ENCODE data around the gene COPA.

Gene COPA

DNA sequence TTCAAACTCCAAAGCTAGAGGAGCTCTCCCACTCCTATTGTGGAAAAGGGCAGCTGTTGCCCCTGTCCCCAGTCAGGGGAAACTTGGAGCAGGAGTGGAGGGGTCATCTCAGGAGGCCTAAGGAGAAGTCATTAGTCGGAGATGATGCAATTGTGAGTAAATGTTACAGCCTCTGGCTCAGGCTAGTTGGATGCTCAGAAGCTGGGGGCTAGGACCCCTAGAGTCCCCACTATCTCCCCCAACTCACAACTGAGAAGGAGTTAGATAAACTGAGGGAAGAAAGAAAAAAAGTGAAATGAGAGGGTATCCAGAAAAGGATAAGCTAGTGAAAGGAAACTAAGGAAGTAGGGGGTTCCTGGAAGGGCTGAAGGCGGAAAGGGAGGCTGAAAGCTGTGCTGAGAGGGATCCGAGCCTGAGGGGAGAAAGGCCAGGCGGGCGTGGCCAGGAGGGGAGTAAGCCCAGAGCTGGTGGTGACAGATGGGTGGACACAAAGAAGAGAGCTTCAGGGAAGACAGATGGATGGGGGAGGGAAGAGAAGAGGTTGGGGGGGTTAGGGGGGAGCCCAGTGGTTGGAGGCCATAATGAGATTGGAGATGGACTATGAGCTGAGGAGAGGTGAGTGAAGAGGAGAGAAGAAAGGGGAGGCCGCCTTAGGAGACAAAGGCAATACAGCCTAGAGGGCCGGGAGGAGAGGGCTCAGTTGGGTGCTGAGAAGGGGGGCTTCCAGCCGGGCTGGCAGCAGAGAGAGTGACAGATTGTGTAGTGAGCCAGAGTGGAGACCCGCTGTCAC is 19.3 kb upstream of the COPA start:
- no peak overlapping the region for H3K4me3 ChIP-seq (ENCODE audit: low read depth, low read length)
- in situ Hi-C loops (cut with HindIII; ENCODE audit: low sequenced_read_pairs): no loop called here
- TF ChIP-seq, protein P1, sequence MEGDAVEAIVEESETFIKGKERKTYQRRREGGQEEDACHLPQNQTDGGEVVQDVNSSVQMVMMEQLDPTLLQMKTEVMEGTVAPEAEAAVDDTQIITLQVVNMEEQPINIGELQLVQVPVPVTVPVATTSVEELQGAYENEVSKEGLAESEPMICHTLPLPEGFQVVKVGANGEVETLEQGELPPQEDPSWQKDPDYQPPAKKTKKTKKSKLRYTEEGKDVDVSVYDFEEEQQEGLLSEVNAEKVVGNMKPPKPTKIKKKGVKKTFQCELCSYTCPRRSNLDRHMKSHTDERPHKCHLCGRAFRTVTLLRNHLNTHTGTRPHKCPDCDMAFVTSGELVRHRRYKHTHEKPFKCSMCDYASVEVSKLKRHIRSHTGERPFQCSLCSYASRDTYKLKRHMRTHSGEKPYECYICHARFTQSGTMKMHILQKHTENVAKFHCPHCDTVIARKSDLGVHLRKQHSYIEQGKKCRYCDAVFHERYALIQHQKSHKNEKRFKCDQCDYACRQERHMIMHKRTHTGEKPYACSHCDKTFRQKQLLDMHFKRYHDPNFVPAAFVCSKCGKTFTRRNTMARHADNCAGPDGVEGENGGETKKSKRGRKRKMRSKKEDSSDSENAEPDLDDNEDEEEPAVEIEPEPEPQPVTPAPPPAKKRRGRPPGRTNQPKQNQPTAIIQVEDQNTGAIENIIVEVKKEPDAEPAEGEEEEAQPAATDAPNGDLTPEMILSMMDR (IDR thresholded peaks at IDR 0.05; ENCODE audit: low read depth, low read length, missing control alignments): no peak
- DNase-seq (ENCODE audit: low read depth): no peak

DNA sequence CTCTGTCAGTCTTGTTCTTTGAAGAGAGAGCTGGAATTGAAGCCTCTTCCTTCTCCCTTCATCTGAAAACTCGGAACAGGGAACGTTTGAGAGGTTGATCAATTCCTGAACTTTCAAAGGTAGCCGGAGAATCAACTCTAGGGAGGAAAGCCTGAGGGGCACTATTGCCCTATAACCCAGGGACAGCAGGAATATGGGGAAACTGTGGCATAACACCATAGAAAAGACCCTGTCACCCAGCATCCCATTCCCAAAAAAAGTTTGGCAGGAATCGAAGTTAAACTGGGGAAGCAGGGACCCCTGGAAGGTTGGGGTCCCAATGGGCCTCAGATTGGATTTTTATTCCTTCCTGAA is 18.7 kb upstream of the COPA start:
- H3K4me3 ChIP-seq (ENCODE audit: low read depth, low read length): no peak overlapping the region
- TF ChIP-seq, protein P1 (IDR thresholded peaks at IDR 0.05; ENCODE audit: low read depth, low read length, missing control alignments): no peak
- no peak for DNase-seq (ENCODE audit: low read depth)
- in situ Hi-C loops (cut with HindIII; ENCODE audit: low sequenced_read_pairs): no loop called here

DNA sequence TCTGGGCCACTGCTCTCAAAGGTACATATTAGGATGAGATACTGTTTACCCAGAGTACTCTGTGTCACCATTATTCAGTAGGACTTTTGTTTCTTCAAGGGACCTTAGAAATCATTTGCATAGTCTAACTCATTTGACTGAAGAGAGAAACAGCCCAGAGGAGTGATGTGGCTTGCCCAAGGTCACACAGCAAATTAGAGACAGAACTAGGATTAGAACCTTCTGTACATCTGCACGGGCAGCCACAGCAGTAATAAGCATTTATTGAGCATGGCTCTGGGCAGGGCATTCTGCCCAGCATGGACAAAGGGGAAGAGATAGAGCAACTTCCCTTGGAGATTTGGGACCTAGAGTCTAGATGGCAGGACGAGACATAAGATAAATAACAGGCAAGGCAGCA is 18.1 kb upstream of the COPA start:
- no peak overlapping the region for H3K4me3 ChIP-seq (ENCODE audit: low read depth, low read length)
- TF ChIP-seq, protein P1 (IDR thresholded peaks at IDR 0.05; ENCODE audit: low read depth, low read length, missing control alignments): no peak
- in situ Hi-C loops (cut with HindIII; ENCODE audit: low sequenced_read_pairs): no loop called here
- DNase-seq (ENCODE audit: low read depth): no peak

DNA sequence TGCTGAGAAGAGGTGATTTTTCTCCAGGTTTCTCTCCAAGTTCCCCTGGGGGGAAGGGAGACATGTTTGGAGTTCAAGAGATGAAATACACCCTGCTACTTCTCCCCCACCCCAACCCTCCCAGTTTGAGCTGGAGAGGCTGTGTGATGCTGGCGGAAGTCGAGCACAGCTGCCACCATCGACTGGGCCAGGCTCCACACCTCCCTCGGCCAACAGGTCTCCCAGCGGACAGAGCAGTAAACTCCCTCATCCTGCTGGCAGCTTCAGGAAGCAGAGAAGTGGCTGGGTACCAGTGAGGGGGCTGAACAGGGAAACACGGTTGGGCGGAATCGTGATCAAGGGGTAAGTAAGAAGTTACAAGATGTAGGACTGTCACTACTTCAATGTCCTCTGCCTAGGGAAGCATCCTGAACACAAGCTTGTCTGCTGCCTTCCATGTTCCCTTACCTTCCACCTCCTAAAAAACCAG is 17.2 kb upstream of the COPA start:
- H3K4me3 ChIP-seq (ENCODE audit: low read depth, low read length): no peak overlapping the region
- DNase-seq (ENCODE audit: low read depth): no peak
- TF ChIP-seq, protein P1 (IDR thresholded peaks at IDR 0.05; ENCODE audit: low read depth, low read length, missing control alignments): no peak
- in situ Hi-C loops (cut with HindIII; ENCODE audit: low sequenced_read_pairs): no loop called here

DNA sequence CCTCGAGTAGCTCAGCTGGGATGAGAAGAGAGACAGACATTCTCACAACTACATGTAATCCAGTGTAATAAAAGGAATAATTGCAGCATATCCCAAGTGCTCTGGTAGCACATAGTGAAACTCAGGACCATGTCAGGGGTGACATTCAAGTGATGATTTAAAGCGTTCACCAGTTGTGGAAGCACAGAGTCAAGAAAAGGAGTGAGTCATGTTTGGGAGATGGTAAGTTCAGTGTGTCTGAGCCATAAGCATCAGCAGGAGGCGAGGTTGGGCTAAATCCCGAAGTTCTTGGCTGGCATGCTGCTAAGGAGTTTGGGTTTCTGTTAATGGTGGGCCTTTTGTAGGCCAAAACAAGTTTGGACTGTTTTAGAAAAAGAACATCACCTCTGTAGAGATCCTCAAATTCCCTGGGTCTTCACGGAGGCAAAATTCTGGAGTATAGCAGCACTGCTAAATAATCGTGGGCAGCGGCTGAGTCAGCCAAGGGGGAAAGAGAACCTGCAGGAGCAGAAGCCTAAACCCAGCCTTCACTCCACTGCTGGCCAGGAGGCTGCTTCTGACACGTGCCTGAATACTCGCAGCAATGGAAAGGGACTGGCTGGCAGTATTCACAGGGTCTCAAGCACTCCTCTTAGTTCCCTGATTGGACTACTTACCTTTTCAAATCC is 16.6 kb upstream of the COPA start:
- in situ Hi-C loops (cut with HindIII; ENCODE audit: low sequenced_read_pairs): no loop called here

DNA sequence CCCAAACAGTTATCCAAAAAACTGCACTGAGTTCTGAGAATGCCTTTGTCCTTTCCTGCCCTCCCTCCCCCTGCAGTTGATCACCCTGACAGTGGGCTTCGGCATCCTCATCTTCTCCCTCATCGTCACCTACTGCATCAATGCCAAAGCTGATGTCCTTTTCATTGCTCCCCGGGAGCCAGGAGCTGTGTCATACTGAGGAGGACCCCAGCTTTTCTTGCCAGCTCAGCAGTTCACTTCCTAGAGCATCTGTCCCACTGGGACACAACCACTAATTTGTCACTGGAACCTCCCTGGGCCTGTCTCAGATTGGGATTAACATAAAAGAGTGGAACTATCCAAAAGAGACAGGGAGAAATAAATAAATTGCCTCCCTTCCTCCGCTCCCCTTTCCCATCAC is 15.0 kb upstream of the COPA start:
- no peak overlapping the region for H3K4me3 ChIP-seq (ENCODE audit: low read depth, low read length)
- DNase-seq (ENCODE audit: low read depth): no peak
- in situ Hi-C loops (cut with HindIII; ENCODE audit: low sequenced_read_pairs): no loop called here
- TF ChIP-seq, protein P1 (IDR thresholded peaks at IDR 0.05; ENCODE audit: low read depth, low read length, missing control alignments): no peak

More for the DNA sequence above, 16.6 kb upstream of the COPA start:
- TF ChIP-seq, protein P1 (IDR thresholded peaks at IDR 0.05; ENCODE audit: low read depth, low read length, missing control alignments): peak; percentile 7
- DNase-seq (ENCODE audit: low read depth): peak; percentile 19
- no peak overlapping the region for H3K4me3 ChIP-seq (ENCODE audit: low read depth, low read length)

Data from astrocyte of the cerebellum (primary cell).